Right lobe of liver (tissue), 6 donors: ENCODE results near the gene ZNF488. TPM values are rescaled to one million over a fixed set of nuclear protein-coding genes. Genes with fewer than 3 reads are reported as not detected.

Experiments used
- ATAC-seq, 4 donors: fragments of 200-7000 bp; cut with Tn5 transposase; one replicate each; pipeline ENCODE4 v1.9.1; 2020; ENCODE audit warnings: mild to moderate bottlenecking in 4 of 4, moderate library complexity in 4 of 4
- DNase-seq, 3 donors: peaks; one replicate each; pipeline ENCODE4 v3.0.0-alpha.2; 2020
- H3K27ac ChIP-seq, 3 donors: fragments of 200-600 bp; one replicate each; pipeline ENCODE4 v1.8.0; 2022
- H3K27me3 ChIP-seq, 2 donors: fragments of 200-600 bp; one replicate each; pipeline ENCODE4 v1.8.0; 2022
- H3K36me3 ChIP-seq, 4 donors: fragments of 200-600 bp; sonication (generic) in 1 of 4; one replicate each; pipeline versions ENCODE4 v1.5.1 to v1.8.0; 2017 to 2022; ENCODE audit warnings: control low read depth in 1 of 4
- H3K4me1 ChIP-seq, 4 donors: fragments of 200-600 bp; sonication (generic) in 1 of 4; one replicate each; pipeline versions ENCODE4 v1.5.1 to v1.8.0; 2017 to 2022; ENCODE audit warnings: control low read depth in 1 of 4
- H3K4me3 ChIP-seq, 3 donors: fragments of 200-600 bp; one replicate each; pipeline ENCODE4 v1.8.0; 2022
- H3K9me3 ChIP-seq, 4 donors: fragments of 200-600 bp; sonication (generic) in 1 of 4; one replicate each; pipeline versions ENCODE4 v1.5.1 to v1.8.0; 2017 to 2022; ENCODE audit warnings: control low read depth in 1 of 4
- POLR2A ChIP-seq: fragments of 450-650 bp; IDR thresholded peaks from one replicate; pipeline ENCODE4 v1.6.1; 2017; ENCODE audit warnings: antibody characterized with exemption, mild to moderate bottlenecking
- WGBS: methylation state at CpG from one replicate; pipeline ENCODE4 v1.1.6; 2018; ENCODE audit warnings: low coverage, low lambda C conversion rate; ENCODE audit not compliant: insufficient coverage; ENCODE audit errors: missing lambda C conversion rate; 5-methylcytosine and 5-hydroxymethylcytosine counted together
- intact Hi-C, 2 donors: fragments of 100-400 bp; cut with DNase I; formaldehyde crosslinking; loops; one replicate each; pipeline versions ENCODE4 v1.11.2 to v1.14.1; 2022
- total RNA-seq, 6 experiments: library from RNA; depleted of rRNA in 2 of 6; stranded (reverse); fragments of >200 nt in 2 of 6; fragmentation: NEBNext Ultra II Directional in 3 of 6; extraction: Animal tissue kit (Norgen Biotek cat#: 25700) in 3 of 6; gene quantifications; one replicate each; pipeline versions ENCODE4 v1.1.0 to v1.2.4, GENCODE V29; 2016 to 2023
- TF ChIP-seq, protein P1 (sequence below), 4 donors: fragments of 200-600 bp in 3 of 4; fragments of 450-650 bp in 1 of 4; IDR thresholded peaks; one replicate each; pipeline versions ENCODE4 v1.5.1 to v1.8.0; 2016 to 2022; ENCODE audit warnings: antibody characterized with exemption in 4 of 4, mild to moderate bottlenecking in 2 of 4
- donor health status: DM: no; HTN: yes; CAD: no.
- donor health status: DM: no; HTN: no; CAD: no.
- donor health status: DM: no; HTN: no; CAD: no.
- donor health status: DM: no; HTN: yes; CAD: no.
- donor health status: DM: no; HTN: yes; CAD: no.

ZNF488 gene
- total RNA-seq, 6 experiments from 2014 or later: not detected

DNA sequence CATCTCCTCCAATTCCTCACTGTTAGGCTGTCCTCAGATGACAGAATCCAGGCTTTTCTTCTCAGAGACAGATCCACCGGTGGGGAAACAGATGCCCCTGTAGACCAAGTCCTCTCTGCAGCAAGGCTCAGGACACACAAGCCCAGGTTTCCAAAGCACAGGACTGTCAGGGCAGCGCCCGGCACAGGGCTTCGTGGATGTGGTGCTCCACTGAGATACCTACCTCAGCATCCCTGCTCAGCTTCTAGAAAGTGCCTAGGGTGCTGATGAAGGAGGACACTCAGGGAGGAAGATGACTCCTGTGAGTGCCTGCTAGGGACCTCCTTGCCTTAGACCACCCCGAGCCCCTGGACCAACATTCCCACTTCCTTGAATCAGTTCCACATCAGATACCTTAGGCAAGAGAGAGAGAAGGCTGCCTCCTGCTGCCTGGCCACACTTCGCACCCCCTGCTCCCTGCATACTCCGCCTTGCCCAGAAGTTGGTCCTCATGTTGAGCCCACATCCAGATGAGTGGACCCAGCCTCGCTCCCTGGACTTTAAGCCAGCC is 44.8 kb downstream of the ZNF488 start:
- WGBS: no CpG with 5 or more reads among the region's 8 CpGs
- Histone ChIP-seq H3K4me3 (no peak overlapping the region), H3K27ac (no peak overlapping the region), H3K36me3 (no peaks in the 10 kb centered on the region), H3K9me3 (no peaks in the 10 kb centered on the region), H3K27me3 (no peaks in the 10 kb centered on the region), H3K4me1 (no peaks in the 10 kb centered on the region)
- TF ChIP-seq, protein P1, sequence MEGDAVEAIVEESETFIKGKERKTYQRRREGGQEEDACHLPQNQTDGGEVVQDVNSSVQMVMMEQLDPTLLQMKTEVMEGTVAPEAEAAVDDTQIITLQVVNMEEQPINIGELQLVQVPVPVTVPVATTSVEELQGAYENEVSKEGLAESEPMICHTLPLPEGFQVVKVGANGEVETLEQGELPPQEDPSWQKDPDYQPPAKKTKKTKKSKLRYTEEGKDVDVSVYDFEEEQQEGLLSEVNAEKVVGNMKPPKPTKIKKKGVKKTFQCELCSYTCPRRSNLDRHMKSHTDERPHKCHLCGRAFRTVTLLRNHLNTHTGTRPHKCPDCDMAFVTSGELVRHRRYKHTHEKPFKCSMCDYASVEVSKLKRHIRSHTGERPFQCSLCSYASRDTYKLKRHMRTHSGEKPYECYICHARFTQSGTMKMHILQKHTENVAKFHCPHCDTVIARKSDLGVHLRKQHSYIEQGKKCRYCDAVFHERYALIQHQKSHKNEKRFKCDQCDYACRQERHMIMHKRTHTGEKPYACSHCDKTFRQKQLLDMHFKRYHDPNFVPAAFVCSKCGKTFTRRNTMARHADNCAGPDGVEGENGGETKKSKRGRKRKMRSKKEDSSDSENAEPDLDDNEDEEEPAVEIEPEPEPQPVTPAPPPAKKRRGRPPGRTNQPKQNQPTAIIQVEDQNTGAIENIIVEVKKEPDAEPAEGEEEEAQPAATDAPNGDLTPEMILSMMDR (IDR thresholded peaks at IDR 0.05): no peak
- TF ChIP-seq POLR2A: no peak
- ATAC-seq (no peak), DNase-seq (no peak)
- intact Hi-C loops: no loop called here

DNA sequence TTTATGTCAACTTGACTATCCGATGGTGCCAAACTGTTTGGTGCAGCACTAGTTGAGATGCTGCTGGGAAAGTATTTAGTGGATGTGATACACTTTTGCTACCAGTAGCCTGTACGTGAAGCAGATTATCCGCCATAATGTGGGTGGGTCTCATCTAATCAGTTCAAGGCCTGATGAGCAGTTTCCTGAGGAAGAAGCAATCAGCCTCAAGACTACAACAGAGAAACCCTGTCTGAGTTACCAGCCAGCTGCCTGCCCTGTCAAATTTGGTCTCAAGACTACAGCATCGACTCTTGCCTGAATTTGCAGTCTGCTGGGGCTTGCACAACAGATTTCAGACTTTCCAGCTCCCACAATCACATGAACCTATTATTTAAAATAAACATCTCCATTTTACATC is 46.8 kb downstream of the ZNF488 start:
- no peaks in the 10 kb centered on the region for H3K36me3 ChIP-seq
- WGBS: 34% methylated on average over 3 of the region's 4 CpGs
- DNase-seq (no peak), ATAC-seq (peak in 1 of 4 donors; percentile 20)
- TF ChIP-seq, protein P1 (IDR thresholded peaks at IDR 0.05): no peak
- no peak for TF ChIP-seq POLR2A
- no peak overlapping the region for H3K4me3 ChIP-seq
- H3K9me3 ChIP-seq: no peaks in the 10 kb centered on the region
- intact Hi-C loops: no loop called here
- H3K27me3 ChIP-seq: no peaks in the 10 kb centered on the region
- no peak overlapping the region for H3K27ac ChIP-seq
- H3K4me1 ChIP-seq: no peaks in the 10 kb centered on the region

DNA sequence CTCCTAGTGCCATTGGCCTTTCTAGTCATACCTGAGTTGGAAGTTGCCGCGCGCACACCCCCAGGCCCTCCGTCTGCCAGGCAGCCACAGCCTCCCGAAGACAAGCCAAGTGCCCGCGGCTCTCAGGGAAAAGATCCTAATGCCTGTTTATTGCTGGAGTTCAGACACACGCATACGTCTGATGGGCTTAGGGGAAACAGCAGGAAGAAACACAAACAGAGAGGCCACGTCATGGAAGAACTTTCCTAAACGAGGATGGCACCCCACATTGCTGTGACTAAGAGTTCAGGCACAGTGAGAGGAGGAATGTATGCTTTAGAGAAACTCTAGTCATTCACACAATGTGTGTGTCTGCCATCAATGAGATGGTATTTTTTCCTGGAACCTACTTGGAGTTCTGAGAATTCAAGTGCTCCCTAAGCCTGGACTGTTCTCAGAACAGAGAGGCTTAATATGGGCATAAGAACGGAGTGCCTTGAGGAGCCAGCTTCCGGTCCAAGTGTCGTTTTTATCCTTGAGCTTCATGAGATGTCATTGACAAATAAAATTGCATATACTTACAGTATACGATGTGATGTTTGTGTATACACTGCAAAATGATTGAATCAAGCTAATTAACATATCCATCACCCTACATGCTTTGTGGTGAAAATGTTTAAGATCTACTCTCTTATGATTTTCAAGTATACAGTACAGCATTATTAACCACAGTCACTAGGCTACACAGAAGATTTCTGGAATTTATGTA is 47.5 kb downstream of the ZNF488 start:
- no peaks in the 10 kb centered on the region for H3K4me1 ChIP-seq
- no peak for DNase-seq
- TF ChIP-seq, protein P1 (IDR thresholded peaks at IDR 0.05): no peak
- H3K9me3 ChIP-seq: no peaks in the 10 kb centered on the region
- WGBS: 56% methylated on average over 10 of the region's 15 CpGs
- intact Hi-C loops: no loop called here
- H3K36me3 ChIP-seq: no peaks in the 10 kb centered on the region
- H3K27me3 ChIP-seq: no peaks in the 10 kb centered on the region
- no peak overlapping the region for H3K27ac ChIP-seq
- no peak for ATAC-seq
- H3K4me3 ChIP-seq: no peak overlapping the region

DNA sequence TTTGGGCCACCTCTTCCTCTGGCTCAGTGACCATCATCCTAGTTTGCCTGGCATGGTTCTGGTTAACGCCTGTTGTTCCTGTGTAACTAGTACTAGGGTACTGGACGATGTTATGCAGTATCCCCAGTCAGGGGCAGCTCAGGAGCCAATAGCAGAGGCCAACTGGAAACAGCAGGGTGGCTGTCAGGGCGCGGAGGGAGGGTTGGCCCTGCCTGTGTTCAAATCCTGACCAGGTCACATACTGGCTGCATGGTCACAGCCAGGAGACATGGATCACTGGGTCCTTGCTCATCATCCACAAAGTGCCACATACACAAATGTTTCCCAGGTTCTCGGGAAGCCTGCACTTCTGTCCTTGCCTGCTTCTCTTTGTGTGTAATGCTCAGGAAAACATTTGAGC is 48.2 kb downstream of the ZNF488 start:
- no peak for TF ChIP-seq POLR2A
- TF ChIP-seq, protein P1 (IDR thresholded peaks at IDR 0.05): no peak
- ATAC-seq: no peak
- H3K4me3 ChIP-seq: no peak overlapping the region
- 77% methylated on average over 3 of the region's 5 CpGs for WGBS
- no peaks in the 10 kb centered on the region for H3K27me3 ChIP-seq
- H3K36me3 ChIP-seq: no peaks in the 10 kb centered on the region
- peaks cover 0 to 4% (median 0%) of the 10 kb centered on the region in 4 donors for H3K4me1 ChIP-seq
- no peak for DNase-seq
- no peaks in the 10 kb centered on the region for H3K9me3 ChIP-seq
- no peak overlapping the region for H3K27ac ChIP-seq
- intact Hi-C loops: no loop called here
